Measurements from ENCODE around the gene PCSK6. TPM values are rescaled to one million over a fixed set of nuclear protein-coding genes. Genes with fewer than 3 reads are reported as not detected.
"Not testable (repeated sequence)": the region's sequence is repeated elsewhere in the genome, so short reads cannot be mapped to it uniquely, and the experiment has no call there.

The PCSK6 gene
- total RNA-seq, 1 experiment from 2014 or later, result 0.36 TPM

- Histone ChIP-seq H3K27ac (no peak overlapping the region), H3K4me3 (no peak overlapping the region), H3K4me1 (no peaks in the 10 kb centered on the region), H3K27me3 (no peaks in the 10 kb centered on the region), H3K36me3 (no peaks in the 10 kb centered on the region), H3K9me3 (replicated peaks) (no peaks in the 10 kb centered on the region)
- no peak for DNase-seq
These were observed 14.5 kb downstream of the PCSK6 start for GRCh38 chr15:101474983-101475382.

- Histone ChIP-seq H3K36me3 (no peaks in the 10 kb centered on the region), H3K27me3 (no peaks in the 10 kb centered on the region), H3K27ac (no peak overlapping the region), H3K4me3 (no peak overlapping the region), H3K4me1 (no peaks in the 10 kb centered on the region), H3K9me3 (replicated peaks) (no peaks in the 10 kb centered on the region)
- DNase-seq, result no peak
These were observed 15.3 kb downstream of the PCSK6 start for GRCh38 chr15:101474233-101474632.

- no peak for DNase-seq
- Histone ChIP-seq H3K4me3 (no peak overlapping the region), H3K27me3 (no peaks in the 10 kb centered on the region), H3K27ac (no peak overlapping the region), H3K9me3 (replicated peaks) (no peaks in the 10 kb centered on the region), H3K4me1 (no peaks in the 10 kb centered on the region), H3K36me3 (no peaks in the 10 kb centered on the region)
These were observed 17.5 kb downstream of the PCSK6 start for GRCh38 chr15:101472033-101472432.

- no peak for DNase-seq
- Histone ChIP-seq H3K27me3 (no peaks in the 10 kb centered on the region), H3K9me3 (replicated peaks) (no peaks in the 10 kb centered on the region), H3K27ac (no peak overlapping the region), H3K36me3 (no peaks in the 10 kb centered on the region), H3K4me3 (no peak overlapping the region), H3K4me1 (no peaks in the 10 kb centered on the region)
These were observed 18.8 kb downstream of the PCSK6 start for GRCh38 chr15:101470548-101471239.

- H3K4me1 ChIP-seq, result no peaks in the 10 kb centered on the region
- no peaks in the 10 kb centered on the region for H3K9me3 ChIP-seq (replicated peaks)
- no peaks in the 10 kb centered on the region for H3K36me3 ChIP-seq
- H3K27me3 ChIP-seq, result no peaks in the 10 kb centered on the region
- no peak overlapping the region for H3K4me3 ChIP-seq
- no peak for DNase-seq
- no peak overlapping the region for H3K27ac ChIP-seq
These were observed 19.8 kb downstream of the PCSK6 start for GRCh38 chr15:101469520-101470288.

- DNase-seq, result no peak
- Histone ChIP-seq H3K27ac (no peak overlapping the region), H3K4me1 (no peaks in the 10 kb centered on the region), H3K36me3 (no peaks in the 10 kb centered on the region), H3K4me3 (no peak overlapping the region), H3K27me3 (0 out of 2 replicates have a peak, but pooled peaks cover 3% of the 10 kb centered on the region), H3K9me3 (replicated peaks) (no peaks in the 10 kb centered on the region)
These were observed 23.3 kb downstream of the PCSK6 start for GRCh38 chr15:101466188-101466587.

- Histone ChIP-seq H3K4me3 (no peak overlapping the region), H3K27me3 (0 out of 2 replicates have a peak, but pooled peaks cover 3% of the 10 kb centered on the region), H3K36me3 (no peaks in the 10 kb centered on the region), H3K4me1 (no peaks in the 10 kb centered on the region), H3K27ac (no peak overlapping the region), H3K9me3 (replicated peaks) (no peaks in the 10 kb centered on the region)
- no peak for DNase-seq
These were observed 24.4 kb downstream of the PCSK6 start for GRCh38 chr15:101464999-101465669.

DNA sequence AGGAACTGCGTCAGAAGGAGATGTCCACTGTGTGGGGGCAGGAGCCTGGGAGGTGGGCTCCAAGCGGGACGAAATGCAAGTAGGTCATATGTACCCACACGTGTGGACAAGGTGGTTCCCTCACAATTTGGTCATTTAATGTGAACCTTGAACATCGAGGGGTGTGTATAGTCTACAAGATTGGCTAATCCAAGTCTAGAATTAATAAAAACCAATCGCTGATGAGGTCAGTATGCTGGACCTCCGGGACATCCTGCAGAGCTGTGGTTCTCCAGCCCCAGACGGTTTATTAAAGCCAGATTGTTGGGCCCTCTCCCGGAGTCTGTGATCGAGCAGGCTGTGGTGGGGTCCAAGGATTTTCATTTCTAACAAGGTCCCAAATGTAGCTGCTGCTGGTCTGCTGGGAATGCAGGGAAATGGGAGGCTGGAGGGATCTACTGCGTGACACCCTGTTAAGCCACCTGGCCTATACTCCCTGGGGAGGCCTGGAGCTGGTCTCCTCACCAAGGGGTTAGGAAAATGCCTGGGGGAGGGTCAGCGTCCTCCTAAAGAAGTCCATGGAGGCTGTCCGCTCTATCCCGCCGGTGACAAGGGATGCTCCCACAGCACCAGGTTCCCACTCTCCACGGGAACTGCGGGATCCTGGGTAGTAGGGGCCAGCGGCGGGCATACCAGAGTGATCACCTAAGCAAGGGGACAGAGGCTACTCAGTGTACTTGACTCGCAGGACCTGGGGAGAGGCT is 25.1 kb downstream of the PCSK6 start:
- H3K36me3 ChIP-seq, result no peaks in the 10 kb centered on the region
- H3K4me1 ChIP-seq, result no peaks in the 10 kb centered on the region
- H3K9me3 ChIP-seq (replicated peaks), result no peaks in the 10 kb centered on the region
- H3K4me3 ChIP-seq, result no peak overlapping the region
- H3K27me3 ChIP-seq, result 0 out of 2 replicates have a peak, but pooled peaks cover 3% of the 10 kb centered on the region
- DNase-seq, result no peak
- H3K27ac ChIP-seq, result no peak overlapping the region

DNA sequence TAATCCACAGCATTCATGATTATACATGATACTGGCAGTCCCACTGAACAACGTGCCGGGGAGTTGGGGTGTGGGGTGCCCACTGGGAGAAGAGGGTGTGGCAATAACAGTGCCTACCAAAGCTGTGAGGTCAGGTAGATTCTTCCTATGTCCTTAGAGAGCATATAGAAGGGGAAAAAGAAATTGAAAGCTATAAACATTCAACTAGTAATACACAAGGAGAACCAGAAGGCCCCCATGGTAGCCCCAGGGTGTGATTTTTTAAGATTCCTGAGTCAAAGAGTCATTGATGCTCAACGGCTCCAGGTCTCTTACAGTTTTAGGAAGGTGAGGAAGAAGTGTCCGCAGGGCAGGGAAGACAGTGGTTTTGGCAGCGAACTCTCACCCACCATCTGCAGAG is 25.8 kb downstream of the PCSK6 start:
- not testable (repeated sequence) for H3K9me3 ChIP-seq (replicated peaks); DNase-seq; H3K4me3 ChIP-seq; H3K27ac ChIP-seq; H3K4me1 ChIP-seq; H3K27me3 ChIP-seq; H3K36me3 ChIP-seq

GRCh38 chr15:101463270-101463669 is 26.2 kb downstream of the PCSK6 start:
- Histone ChIP-seq H3K4me1 (no peaks in the 10 kb centered on the region), H3K9me3 (replicated peaks) (no peaks in the 10 kb centered on the region), H3K4me3 (no peak overlapping the region), H3K27me3 (0 out of 2 replicates have a peak, but pooled peaks cover 3% of the 10 kb centered on the region), H3K27ac (no peak overlapping the region), H3K36me3 (no peaks in the 10 kb centered on the region)
- no peak for DNase-seq

DNA sequence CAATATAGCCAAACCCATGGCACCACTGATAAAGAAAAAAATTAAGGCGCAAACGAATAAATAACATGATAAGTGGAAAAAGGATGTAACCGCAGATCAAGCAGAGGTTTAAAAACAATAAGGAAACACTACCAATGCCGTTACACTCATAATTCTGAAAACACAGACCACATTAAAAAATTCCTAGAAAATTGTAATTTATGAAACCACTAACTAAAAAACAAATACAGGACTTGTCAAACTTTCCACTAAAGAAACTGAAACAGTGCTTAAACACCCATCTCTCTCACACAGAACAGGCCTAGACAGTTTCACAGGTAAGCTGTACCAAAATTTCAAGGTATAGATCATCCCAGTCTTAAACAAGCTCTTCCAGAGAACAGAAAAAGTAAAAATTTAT is 28.4 kb downstream of the PCSK6 start:
- Histone ChIP-seq H3K4me1 (no peaks in the 10 kb centered on the region), H3K4me3 (no peak overlapping the region), H3K36me3 (no peaks in the 10 kb centered on the region), H3K9me3 (replicated peaks) (no peaks in the 10 kb centered on the region), H3K27ac (no peak overlapping the region), H3K27me3 (0 out of 2 replicates have a peak, but pooled peaks cover 3% of the 10 kb centered on the region)
- DNase-seq, result no peak

DNA sequence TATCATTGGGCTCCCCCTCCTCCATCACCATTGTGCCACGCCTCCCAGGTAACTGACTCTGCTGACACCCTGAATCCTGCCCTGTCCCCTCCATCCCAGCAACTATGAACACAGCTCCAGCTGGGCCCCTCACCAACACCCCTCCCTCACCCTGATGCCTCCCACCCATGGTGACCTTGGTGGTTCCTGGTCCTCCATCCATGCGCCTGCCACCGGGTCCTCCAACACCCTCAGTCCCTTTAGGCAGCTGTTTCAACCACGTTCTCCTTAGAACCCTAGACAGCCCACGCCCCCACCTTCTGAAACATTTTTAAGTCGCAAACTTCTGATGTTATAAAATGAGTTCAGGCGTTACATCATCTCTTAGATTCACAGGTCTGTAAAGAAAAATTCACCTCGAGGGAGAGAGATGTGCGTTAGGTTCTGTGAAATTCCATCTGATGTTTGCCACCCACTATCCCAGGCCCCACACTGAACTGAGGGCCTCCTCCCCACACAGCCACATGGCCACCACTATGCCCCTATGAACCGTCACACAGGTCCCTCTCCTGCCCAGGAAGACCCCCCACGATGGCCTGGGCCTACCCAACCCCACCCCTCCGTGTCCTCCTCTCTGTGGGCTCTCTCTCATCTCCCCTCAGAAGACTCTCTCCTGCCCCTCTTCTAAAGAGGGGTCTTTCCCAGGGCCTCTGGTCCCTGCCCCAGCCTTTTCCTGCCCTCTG is 29.8 kb downstream of the PCSK6 start:
- no peak for DNase-seq

GRCh38 chr15:101458908-101459578 is 30.5 kb downstream of the PCSK6 start:
- Histone ChIP-seq H3K36me3 (no peaks in the 10 kb centered on the region), H3K4me3 (no peak overlapping the region), H3K9me3 (replicated peaks) (no peaks in the 10 kb centered on the region), H3K27ac (no peak overlapping the region), H3K4me1 (peaks cover 7% of the 10 kb centered on the region), H3K27me3 (peaks cover 7% of the 10 kb centered on the region)
- DNase-seq, result no peak

More for the DNA sequence above, 29.8 kb downstream of the PCSK6 start:
- no peak overlapping the region for H3K4me3 ChIP-seq
- no peaks in the 10 kb centered on the region for H3K36me3 ChIP-seq
- no peaks in the 10 kb centered on the region for H3K9me3 ChIP-seq (replicated peaks)
- peaks cover 7% of the 10 kb centered on the region for H3K4me1 ChIP-seq
- H3K27me3 ChIP-seq, result peaks cover 7% of the 10 kb centered on the region
- no peak overlapping the region for H3K27ac ChIP-seq

All from SJCRH30 (cell line).